Right hindlimb (tissue), 1 donor: ENCODE measurements around the gene MMP14.

Experiments
- DNase-seq: peaks from one replicate; pipeline ENCODE4 v3.0.0-alpha.2; 2018

Gene MMP14

DNA sequence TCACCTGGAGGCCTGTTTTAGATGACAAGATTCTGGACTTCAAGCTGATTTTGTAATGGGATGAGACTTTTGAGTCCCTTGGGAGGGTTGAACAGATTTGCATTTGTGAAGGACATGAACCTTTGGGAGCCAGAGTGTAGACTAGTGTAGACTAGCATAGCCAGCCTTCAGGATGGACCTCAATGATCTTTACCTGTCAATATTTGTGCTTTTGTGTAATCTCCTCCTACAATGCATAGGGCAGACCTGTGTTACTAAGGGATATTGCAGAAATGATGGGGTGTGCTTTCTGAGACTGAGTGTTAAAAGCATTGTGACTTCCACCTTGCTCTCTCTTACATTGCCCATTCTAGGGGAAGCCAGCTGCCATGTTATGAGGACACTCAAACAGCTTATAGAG lies 25.3 kb downstream of the MMP14 start:
- DNase-seq: no peak

DNA sequence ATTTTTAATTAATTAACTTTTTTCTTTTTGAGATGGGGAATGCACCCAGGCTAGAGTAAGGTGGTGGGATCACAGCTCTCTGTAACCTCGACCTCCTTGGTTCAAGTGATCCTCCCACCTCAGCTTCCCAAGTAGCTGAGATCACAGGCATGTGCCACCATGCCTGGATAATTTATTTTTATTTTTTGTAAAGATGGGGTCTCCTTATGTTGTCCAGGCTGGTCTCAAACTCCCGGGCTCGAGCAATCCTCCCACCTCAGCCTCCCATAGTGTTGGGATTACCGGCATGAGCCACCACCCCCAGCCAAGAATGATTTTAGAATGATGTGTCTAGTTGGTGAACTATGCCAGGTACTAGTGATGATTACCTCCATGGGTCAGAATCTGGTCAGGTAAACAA lies 28.6 kb downstream of the MMP14 start:
- no peak for DNase-seq

DNA sequence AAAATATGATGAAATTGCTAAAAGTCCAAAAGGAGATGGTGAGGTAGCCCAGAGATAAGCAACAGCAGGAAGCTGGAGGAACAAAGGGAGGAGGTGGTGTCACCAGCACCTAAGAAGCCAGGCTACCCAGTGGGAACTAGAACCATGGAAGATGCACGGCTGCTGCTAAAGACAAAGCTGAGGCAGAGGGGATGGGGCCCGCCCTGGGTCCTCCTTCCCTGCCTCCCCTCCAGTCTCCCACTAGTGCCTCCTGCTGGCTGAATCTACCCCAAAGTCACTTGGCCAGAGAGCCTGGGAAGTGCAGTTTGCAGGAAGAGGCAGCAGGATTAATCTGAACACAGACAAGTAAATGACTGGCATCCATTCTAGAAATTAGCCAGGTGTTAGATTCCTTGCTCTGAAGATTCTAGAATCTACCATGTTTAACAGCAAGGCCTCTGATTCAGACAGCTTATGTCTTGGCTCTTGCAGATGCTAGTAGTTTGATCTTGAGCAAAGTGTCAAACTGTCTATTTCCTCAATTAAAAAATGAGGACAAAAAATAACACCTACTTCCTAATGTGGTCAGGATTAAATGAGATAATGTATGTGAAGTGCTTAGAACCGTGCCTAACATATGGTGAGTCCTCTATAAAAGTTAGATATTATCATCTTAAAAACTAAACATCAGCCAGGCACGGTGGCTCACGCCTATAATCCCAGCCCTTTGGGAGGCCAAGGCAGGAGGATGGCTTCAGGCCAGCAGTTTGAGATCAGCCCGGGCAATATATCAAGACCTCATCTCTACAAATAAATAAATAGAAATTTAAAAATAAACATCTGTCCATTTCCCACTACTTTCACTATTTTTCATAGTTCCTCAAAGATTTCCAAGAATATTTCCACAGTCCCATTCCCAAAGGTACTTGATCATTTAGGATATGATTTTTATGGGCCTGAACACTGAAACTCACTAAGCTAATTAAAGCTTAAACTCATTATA lies 29.3 kb downstream of the MMP14 start:
- no peak for DNase-seq

DNA sequence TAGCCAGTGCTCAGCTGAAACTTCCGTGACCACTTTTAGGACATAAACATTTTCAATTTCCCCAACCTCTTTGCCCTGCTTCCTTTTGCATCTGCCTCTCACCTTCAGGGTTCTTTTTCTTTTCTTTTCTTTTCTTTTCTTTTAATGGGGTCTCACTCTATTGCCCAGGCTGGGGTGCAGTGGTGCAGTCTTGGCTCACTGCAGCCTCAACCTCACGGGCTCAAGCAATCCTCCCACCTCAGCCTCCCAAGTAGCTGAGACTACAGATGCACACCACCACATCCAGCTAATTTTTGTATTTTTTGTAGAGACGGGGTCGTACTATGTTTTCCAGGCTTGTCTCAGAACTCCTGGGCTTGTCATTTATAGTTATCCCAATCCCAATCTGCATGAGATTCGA lies 30.5 kb downstream of the MMP14 start:
- no peak for DNase-seq

DNA sequence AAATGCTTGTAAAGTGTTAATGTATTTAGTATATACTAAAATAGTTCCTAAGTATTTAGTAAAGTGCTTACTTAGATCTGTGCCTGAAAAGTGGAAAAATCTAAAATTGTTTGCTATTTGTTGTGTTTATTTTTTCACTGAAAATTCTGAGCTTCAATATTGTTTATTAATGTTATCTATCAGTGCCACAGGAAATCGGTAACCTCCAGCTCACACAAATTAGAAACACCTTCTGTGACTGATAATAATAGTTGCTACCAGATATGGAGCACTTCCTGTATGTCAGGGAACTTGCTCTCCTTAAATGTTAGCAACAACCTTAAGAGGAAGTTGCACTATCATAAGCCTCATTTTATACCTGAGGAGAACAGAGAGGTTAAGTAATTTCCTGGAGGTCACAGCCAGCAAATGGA lies 34.4 kb downstream of the MMP14 start:
- no peak for DNase-seq

DNA sequence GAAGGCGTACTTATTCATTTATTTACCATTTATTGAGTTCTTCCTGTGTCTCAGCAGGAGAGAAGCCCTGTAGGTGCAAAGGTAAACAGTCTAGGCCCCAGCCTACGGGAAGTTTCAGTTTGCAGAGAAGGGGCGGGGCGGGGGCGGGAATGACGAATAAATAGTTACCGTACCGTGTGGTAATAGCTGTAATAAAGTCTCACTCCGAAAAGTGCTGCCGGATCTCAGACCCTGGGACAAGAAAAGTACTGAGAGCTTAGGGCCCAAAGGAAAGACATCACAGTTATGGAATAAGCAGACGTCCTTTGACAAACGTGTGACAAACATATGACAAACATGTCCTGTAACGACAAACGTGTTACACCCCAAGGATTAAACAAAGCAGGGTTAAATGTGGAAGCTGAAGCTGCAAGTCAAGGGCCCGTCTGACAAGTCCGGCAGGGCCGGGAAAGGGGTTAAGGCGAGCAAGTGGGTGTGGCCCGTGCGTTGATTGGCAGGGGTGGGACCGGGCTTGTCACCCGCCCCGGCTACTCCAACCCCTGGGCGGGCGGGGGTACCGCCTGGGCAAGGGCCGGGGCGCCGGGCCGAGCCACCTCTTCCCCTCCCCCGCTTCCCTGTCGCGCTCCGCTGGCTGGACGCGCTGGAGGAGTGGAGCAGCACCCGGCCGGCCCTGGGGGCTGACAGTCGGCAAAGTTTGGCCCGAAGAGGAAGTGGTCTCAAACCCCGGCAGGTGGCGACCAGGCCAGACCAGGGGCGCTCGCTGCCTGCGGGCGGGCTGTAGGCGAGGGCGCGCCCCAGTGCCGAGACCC lies 35.0 kb downstream of the MMP14 start, which contains the start of gene LRP10:
Gene LRP10 (plus strand): TSS at position 517 of the 809 bp plus-strand sequence. CDS start 564 bp downstream, outside the sequence.
- peak; percentile 95 for DNase-seq

DNA sequence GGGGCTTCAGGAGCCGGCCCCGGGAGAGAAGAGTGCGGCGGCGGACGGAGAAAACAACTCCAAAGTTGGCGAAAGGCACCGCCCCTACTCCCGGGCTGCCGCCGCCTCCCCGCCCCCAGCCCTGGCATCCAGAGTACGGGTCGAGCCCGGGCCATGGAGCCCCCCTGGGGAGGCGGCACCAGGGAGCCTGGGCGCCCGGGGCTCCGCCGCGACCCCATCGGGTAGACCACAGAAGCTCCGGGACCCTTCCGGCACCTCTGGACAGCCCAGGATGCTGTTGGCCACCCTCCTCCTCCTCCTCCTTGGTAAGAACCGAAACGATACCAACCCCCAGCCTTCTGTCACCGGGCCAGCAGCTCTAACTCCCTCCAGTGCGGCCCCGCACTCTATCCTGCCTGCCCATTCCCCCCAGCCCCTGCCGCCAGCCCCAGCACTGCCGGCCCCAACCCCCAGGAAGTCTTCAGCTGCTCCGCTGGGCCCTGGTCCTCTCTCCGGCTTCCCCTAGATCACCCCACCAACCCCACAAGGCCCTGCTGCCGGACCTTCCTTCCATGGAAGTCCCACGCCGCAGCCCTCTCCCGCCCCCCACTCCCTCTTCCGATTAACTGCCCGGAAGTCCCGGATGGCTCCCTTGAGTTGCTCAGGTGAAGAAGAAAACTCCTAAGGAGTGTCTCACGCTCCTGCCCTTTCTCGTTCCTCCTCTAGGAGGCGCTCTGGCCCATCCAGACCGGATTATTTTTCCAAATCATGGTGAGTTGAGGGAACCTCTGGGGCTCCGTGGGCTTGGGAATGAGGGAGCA lies 35.8 kb downstream of the MMP14 start:
- peak; percentile 89 for DNase-seq

DNA sequence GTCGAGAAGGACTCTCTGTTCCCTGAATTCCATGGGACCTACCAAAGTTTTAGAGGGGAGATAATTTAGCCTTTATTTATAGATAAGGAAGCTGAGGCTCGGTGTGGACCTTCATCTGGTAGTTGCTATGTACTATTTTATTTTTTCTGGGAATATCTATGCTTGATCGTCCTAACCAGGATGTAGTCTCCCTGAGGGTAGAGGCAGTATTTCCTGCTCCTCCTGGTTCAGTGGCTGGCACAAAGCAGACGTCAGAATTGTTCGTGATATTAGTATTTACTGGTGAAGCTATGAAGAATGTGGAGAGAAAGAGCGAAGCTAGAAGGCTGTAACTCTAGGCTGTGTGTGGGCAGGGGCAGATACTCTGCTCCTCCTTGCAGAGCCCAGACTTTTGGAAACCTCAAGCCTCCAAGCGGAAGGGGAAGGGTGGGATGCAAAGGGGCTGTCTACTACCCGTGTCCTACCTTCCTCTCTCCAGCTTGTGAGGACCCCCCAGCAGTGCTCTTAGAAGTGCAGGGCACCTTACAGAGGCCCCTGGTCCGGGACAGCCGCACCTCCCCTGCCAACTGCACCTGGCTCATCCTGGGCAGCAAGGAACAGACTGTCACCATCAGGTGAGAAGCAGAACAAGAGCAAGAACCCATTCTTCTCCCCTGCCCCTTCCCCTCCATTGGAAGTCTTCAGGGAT lies 36.6 kb downstream of the MMP14 start:
- DNase-seq: no peak

DNA sequence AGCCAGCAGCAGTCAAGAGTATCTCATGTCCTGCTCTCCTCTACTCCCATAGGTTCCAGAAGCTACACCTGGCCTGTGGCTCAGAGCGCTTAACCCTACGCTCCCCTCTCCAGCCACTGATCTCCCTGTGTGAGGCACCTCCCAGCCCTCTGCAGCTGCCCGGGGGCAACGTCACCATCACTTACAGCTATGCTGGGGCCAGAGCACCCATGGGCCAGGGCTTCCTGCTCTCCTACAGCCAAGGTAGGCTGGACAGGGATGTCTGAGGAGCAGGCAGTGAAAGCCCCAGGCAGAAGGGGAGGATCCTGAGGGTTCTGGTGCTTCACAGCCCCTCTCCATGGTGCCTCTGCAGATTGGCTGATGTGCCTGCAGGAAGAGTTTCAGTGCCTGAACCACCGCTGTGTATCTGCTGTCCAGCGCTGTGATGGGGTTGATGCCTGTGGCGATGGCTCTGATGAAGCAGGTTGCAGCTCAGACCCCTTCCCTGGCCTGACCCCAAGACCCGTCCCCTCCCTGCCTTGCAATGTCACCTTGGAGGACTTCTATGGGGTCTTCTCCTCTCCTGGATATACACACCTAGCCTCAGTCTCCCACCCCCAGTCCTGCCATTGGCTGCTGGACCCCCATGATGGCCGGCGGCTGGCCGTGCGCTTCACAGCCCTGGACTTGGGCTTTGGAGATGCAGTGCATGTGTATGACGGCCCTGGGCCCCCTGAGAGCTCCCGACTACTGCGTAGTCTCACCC lies 38.8 kb downstream of the MMP14 start:
- DNase-seq: no peak

DNA sequence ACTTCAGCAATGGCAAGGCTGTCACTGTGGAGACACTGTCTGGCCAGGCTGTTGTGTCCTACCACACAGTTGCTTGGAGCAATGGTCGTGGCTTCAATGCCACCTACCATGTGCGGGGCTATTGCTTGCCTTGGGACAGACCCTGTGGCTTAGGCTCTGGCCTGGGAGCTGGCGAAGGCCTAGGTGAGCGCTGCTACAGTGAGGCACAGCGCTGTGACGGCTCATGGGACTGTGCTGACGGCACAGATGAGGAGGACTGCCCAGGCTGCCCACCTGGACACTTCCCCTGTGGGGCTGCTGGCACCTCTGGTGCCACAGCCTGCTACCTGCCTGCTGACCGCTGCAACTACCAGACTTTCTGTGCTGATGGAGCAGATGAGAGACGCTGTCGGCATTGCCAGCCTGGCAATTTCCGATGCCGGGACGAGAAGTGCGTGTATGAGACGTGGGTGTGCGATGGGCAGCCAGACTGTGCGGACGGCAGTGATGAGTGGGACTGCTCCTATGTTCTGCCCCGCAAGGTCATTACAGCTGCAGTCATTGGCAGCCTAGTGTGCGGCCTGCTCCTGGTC lies 39.4 kb downstream of the MMP14 start:
- no peak for DNase-seq

DNA sequence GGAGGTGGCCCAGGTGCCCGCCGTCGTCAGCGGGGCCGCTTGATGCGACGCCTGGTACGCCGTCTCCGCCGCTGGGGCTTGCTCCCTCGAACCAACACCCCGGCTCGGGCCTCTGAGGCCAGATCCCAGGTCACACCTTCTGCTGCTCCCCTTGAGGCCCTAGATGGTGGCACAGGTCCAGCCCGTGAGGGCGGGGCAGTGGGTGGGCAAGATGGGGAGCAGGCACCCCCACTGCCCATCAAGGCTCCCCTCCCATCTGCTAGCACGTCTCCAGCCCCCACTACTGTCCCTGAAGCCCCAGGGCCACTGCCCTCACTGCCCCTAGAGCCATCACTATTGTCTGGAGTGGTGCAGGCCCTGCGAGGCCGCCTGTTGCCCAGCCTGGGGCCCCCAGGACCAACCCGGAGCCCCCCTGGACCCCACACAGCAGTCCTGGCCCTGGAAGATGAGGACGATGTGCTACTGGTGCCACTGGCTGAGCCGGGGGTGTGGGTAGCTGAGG lies 40.7 kb downstream of the MMP14 start:
- no peak for DNase-seq

DNA sequence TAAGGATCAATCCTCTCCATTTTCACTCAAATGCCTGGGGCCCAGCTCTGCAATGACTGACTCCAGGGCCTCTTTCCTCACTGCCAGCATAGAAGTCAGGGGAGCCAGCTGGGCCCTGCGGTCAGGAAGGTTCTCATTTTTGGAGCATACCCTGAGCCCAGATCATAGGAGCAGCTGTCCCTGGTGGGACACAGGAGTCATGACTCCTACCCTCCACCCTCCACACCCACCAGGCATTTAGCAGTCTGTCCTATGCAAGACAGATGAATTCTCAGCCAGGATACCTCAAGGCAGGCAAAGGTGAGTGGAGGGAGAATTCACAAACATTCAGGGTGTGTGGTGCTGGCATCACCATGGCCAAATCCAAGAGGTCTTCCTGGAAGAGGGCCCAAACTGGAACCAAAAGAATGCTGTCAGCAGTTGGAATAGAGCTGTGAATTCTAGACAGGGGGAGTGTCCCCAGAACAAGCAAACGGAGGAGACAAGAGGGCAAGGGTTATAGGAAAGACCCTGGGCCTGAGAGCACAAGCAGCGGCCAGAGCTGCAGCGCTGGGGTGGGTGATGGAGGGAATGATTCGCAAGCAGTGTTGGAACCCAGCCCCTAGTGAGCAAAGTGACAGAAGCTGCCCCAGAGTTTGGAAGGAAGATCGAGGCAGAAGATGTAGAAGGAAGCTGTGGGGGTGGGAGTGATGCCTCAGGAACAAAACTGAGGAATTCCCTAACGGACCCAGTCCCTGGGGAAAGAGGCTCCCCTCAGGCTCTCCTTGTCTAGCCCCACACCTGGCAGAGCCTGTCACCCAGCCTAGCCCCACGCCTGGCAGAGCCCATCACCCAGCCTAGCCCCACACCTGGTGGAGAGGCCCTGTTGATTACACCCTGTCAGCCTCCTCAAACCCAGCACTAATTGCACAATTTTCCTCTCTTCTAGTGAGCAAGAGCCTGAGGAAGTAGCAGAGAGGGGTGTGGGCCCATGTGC lies 42.2 kb downstream of the MMP14 start:
- DNase-seq: no peak

DNA sequence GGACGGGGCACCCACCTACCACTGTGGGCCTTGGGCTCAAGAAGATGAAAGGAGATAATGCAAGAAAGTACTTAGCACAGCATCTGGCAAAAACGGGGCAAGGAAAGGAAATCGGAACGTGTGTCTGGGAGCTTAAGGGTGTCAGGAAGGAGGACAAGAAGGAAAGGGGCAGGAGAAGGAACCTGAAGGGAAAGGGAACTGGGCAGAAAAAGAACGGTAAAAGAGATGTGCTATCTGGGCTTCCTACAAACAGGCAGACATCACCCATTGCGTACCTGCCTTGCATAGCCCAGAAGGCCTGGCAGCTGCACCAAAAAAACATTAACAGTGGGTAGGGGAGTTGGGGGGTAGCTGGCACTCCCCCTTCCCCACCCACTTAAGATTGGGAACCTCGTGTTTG lies 45.7 kb downstream of the MMP14 start:
- no peak for DNase-seq

DNA sequence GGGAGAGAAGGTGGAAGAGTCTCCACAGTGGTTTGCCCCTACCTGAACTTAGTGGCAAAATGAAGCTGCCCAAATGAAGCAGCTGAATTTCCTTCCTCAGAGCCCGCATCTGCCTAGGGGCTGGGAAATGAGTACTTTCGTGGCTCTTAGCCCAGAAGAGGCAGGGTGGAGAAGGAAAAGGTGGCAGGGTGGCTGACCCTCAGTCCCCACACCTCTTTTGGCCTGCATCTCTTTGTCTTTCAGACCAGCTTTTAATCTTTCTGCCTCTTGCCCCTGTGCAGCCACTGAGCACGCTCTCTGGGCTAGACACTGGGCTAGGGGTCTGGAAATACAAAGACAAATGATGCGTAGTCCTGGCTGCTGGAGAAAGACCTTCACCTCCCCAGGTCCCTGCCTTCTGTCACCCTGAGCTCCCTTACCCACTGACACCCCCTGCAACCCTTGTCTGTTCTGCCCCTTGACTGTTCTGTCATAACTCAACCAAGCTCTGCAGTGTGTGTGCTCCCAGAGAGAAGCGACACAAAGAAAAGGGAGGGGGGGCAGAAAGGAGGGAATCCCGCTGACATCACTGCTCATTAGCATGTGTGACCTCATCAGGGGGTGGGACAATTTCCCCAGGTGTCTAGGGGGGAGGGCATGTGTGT lies 46.3 kb downstream of the MMP14 start:
- peak; percentile 49 for DNase-seq

DNA sequence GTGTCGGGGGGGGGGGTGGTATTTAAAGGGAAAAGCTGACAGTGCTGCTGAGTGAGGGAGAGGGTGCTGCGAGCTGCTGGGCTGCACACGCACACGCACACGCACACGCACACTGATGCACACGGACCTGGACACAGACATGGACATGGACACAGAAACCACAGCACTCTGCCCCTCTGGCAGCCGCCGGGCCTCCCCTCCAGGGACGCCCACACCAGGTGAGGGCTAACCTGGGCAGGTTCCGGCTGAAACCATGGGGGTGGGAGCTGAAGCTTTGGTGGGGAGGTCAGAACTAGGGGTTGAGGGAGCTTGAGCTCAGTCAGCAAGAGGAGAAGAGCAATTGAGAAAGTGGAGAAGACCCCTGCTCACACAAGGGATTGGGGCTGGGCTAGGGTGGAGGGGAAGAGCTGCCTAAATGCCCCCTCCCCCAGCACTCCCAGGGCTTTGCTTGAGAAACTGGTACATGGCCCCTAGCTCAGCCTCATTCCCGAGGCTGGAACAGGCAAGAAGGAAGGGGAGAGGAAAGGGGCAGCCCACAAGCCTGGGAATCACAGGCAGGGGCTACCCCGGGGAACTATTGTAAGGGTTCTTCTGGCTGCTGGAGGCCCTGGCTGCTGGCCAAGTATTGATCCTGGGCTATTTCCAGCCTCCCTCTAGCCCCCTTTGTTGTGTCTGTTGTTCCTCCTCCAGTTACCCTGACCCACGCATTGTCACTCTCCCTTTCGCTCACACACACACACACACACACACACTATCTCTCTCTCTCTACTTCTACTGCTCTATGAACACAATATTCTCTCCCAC lies 47.0 kb downstream of the MMP14 start, which contains the start of gene REM2:
Gene REM2 (plus strand): TSS at position 50 of the 804 bp plus-strand sequence. CDS start 66 bp downstream, at position 116.
- no peak for DNase-seq

DNA sequence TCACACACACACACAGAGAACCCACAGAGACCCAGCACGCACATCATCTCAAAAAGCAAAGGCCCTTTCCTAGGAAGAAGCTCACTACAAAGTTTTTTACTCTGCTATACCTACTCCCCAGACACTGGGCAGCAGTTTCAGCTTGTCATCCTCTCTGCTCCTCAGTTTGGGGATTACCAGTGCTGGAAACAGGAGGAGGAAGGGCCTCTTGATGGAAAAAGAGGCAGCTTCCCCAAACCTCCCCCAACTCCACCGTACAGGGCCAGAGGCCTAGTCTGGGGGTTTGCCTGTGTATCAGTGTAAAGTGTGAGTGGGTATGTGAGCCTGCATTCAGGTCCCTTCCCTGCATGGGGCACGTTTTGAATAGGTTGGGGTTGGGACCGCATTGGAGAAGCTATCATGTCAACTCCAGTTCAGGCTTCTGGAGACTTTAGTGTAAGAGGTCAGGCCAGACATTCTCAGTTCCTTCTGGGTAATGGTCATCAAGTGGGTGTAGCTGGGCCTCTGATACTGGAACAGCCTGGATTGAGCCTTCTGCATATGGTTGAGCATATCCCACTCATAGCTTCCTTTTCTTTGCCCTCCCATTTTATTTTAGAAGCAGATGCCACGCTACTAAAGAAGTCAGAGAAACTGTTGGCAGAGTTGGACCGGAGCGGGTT lies 47.8 kb downstream of the MMP14 start:
- DNase-seq: no peak

DNA sequence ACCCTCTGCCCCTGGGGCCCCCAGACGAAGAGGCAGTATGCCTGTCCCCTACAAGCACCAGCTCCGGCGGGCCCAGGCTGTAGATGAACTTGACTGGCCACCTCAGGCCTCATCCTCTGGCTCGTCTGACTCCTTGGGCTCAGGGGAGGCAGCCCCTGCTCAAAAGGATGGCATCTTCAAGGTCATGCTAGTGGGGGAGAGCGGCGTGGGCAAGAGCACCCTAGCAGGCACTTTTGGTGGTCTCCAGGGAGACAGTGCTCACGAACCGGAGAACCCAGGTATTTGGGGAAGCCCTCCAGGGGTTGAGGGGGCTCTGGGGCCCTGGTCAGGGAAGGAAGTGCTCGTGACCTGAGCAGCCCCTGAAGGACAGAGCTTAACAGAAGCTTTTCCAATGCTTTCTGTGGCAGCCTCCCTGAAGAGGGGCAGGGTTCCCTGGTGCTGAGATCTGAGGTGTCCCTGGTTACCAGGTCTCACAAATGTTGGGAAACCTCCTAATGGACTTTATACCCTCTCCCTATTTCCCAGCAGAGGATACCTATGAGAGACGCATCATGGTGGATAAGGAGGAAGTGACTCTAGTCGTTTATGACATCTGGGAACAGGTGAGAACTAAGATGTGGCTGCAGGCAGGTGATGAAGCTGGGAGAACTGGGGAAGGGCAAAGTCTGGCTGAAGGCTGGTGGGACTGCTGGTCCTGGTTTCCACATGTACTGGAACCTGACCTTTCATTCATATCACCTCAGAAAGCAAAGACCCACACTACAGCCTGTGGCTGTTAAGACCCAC lies 48.5 kb downstream of the MMP14 start:
- DNase-seq: no peak
